MCF 10A (cell line): ENCODE results near the gene LRP3. TPM values are rescaled to one million over a fixed set of nuclear protein-coding genes. Genes with fewer than 3 reads are reported as not detected.

ENCODE experiments used
- BruUV-seq: library from RNA; stranded (reverse); fragments of 400-500 nt; replicated peaks from 2 replicates; lab custom pipeline; 2021; lab: Mats Ljungman, UMichigan
- CTCF ChIA-PET: fragments of 300-600 bp; sonication (Branson Sonifier 250); formaldehyde crosslinking; extraction: SDS; loops from one replicate; lab custom pipeline; 2021; ENCODE audit warnings: antibody characterized with exemption, inconsistent platforms; lab: Yijun Ruan, JAX
- POLR2A ChIA-PET: fragments of 300-600, 350-650 bp; sonication (Branson Sonifier 250); formaldehyde crosslinking; extraction: SDS; loops from one replicate; lab custom pipeline; 2020; ENCODE audit warnings: antibody characterized with exemption, inconsistent platforms; lab: Yijun Ruan, JAX
- DNase-seq: peaks from one replicate; pipeline ENCODE4 v3.0.0-alpha.2; 2018; ENCODE audit not compliant: unreplicated experiment
- H3K27ac Mint-ChIP-seq: one replicate; pipeline ENCODE4 v1.8.0; 2022; ENCODE audit warnings: mild to moderate bottlenecking, low read depth, mixed read lengths; ENCODE audit not compliant: unreplicated experiment
- H3K27me3 Mint-ChIP-seq: one replicate; pipeline ENCODE4 v1.8.0; 2022; ENCODE audit warnings: mixed read lengths; ENCODE audit not compliant: insufficient read depth, unreplicated experiment
- H3K36me3 Mint-ChIP-seq: one replicate; pipeline ENCODE4 v1.8.0; 2022; ENCODE audit warnings: mild to moderate bottlenecking, moderate library complexity, mixed read lengths; ENCODE audit not compliant: insufficient read depth, unreplicated experiment
- H3K4me1 Mint-ChIP-seq: one replicate; pipeline ENCODE4 v1.8.0; 2022; ENCODE audit warnings: mixed read lengths; ENCODE audit not compliant: insufficient read depth, unreplicated experiment
- H3K4me3 Mint-ChIP-seq: one replicate; pipeline ENCODE4 v1.8.0; 2022; ENCODE audit warnings: mild to moderate bottlenecking, moderate library complexity, mixed read lengths; ENCODE audit not compliant: unreplicated experiment
- H3K9me3 Mint-ChIP-seq: one replicate; pipeline ENCODE4 v1.8.0; 2022; ENCODE audit warnings: mixed read lengths; ENCODE audit not compliant: unreplicated experiment
- intact Hi-C: fragments of 100-400 bp; cut with micrococcal nuclease; formaldehyde crosslinking; loops from 2 replicates; pipeline ENCODE4 v1.14.1; 2022
- total RNA-seq: library from RNA; stranded (reverse); gene quantifications from 2 replicates; pipeline ENCODE4 v1.2.3, GENCODE V29; 2022
- TF ChIP-seq, protein P1 (sequence below): fragments of 200-600 bp; IDR thresholded peaks from one replicate; pipeline ENCODE4 v1.8.0; 2022; ENCODE audit warnings: antibody characterized with exemption, mild to moderate bottlenecking; ENCODE audit not compliant: unreplicated experiment

Gene LRP3
- total RNA-seq, 1 experiment from 2014 or later, result 7.7 TPM

DNA sequence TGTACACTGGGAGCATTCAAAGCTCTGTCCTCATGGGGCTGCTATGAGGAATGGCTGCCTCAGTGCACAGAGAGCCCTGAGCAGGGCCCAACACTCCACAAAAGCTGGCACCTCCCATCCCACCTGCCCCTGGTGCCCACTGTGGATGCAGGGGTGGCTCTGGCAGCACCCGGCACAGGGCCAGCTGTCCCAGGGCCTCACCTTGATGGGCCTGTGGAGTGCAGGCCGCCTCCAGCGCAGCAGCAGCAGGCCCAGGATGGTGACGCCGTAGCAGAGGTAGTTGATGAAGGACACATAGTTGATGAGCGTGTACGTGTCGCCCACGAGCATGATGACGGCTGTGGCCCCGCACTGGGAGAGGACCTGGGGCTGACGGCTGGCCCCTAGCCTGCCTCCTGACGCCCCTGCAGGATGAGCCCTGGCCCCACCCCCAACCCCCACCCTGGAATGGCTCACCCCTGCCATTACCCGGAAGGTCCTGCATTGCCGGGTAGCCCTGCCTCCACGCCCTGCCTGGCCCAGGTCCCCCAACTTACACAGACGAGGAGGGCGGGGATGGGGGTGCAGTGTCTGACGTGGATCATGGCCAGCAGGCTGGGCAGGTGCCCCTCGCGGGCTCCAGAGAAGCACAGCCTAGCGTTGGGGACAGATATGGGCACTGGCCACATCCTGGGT lies 16.3 kb downstream of the LRP3 start:
- Mint-ChIP-seq H3K9me3 (no peaks in the 10 kb centered on the region), H3K36me3 (peaks cover 6% of the 10 kb centered on the region), H3K4me1 (no peaks in the 10 kb centered on the region), H3K4me3 (no peak overlapping the region), H3K27ac (no peak overlapping the region), H3K27me3 (no peaks in the 10 kb centered on the region)
- intact Hi-C loops, result no loop called here
- no TSS peak for BruUV-seq
- ChIA-PET CTCF (no interaction called here), POLR2A (no interaction called here)
- no peak for DNase-seq
- TF ChIP-seq, protein P1, sequence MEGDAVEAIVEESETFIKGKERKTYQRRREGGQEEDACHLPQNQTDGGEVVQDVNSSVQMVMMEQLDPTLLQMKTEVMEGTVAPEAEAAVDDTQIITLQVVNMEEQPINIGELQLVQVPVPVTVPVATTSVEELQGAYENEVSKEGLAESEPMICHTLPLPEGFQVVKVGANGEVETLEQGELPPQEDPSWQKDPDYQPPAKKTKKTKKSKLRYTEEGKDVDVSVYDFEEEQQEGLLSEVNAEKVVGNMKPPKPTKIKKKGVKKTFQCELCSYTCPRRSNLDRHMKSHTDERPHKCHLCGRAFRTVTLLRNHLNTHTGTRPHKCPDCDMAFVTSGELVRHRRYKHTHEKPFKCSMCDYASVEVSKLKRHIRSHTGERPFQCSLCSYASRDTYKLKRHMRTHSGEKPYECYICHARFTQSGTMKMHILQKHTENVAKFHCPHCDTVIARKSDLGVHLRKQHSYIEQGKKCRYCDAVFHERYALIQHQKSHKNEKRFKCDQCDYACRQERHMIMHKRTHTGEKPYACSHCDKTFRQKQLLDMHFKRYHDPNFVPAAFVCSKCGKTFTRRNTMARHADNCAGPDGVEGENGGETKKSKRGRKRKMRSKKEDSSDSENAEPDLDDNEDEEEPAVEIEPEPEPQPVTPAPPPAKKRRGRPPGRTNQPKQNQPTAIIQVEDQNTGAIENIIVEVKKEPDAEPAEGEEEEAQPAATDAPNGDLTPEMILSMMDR, result no peak

DNA sequence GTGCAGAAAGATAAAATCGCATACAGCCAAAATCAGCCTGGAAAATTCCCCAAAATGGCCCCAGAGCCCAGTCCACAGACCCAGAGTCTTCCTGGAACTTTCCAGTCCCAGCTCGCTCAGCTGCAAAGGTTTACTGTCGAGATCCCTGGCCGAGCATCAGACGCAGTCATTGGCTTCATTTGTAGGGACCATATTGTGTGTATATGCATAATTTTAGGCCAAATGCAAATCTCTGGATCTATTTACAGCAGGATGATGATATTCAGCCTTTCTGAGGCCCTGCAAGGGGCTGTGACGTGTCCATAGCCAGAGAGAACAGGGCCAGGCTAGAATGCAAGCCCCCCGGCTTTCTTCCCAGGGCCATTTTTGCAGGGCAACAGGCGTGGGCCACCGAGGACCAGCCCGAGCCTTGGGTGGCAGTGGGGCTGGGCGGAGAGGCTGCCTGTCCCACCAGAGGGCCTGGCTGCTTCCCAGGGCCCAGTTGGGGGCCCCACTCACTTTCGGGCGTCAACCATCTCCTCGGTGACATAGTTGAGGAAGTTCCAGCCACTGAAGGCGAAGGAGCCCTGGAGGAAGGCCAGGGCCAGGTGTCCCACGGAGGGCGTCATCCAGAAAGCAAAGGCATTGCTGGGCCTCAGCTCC lies 17.8 kb downstream of the LRP3 start:
- TF ChIP-seq, protein P1, result no peak
- peaks cover 6% of the 10 kb centered on the region for H3K36me3 Mint-ChIP-seq
- no peaks in the 10 kb centered on the region for H3K4me1 Mint-ChIP-seq
- ChIA-PET CTCF (interaction anchor here (0.5 to 0.9 kb wide), 3 partner anchors 68 to 202 kb away, joined by 3 read pairs; no protein-coding TSS in a partner anchor), POLR2A (no interaction called here)
- no TSS peak for BruUV-seq
- no peak overlapping the region for H3K4me3 Mint-ChIP-seq
- no peak overlapping the region for H3K27ac Mint-ChIP-seq
- H3K27me3 Mint-ChIP-seq, result no peaks in the 10 kb centered on the region
- H3K9me3 Mint-ChIP-seq, result no peaks in the 10 kb centered on the region
- DNase-seq, result no peak
- intact Hi-C loops, result no loop called here

DNA sequence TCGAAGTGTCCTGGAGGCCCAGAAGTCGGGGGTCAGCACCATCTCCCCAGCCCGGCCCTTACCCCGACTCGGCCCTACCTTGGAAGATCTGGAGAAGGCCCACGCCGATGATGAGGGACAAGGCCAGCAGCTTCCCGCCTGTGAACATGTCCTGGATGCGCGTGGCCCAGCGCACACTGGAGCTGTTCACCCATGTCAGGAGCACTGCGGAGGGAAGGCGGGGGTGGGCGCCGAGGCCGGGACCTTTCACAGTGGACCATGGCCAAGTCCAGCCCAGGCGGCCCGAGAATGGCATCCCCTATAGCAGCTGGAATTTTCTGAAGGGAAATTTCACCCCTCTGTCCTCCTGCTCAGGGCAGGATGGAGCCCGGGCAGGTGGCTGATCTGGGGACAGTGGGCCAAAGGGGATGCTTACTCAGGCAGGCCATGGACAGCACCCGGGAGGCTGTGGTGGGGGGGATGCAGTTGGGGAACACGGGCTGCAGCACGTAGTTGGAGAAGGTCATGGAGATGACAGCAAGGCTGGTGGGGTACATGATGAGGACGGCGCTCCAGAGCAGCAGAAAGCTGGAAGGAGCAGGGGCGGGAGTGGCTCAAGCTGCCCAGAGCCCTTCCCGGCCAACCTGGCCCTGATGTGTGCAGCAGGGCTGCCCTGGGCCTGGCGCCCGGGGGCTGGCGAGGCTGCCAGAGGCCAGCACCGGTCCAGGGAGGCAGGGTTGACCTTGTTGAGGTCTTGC lies 18.5 kb downstream of the LRP3 start:
- no peak overlapping the region for H3K27ac Mint-ChIP-seq
- H3K4me1 Mint-ChIP-seq, result no peaks in the 10 kb centered on the region
- ChIA-PET CTCF (interaction anchor here (0.5 to 2.1 kb wide), 3 partner anchors 23 to 172 kb away, joined by 3 to 10 read pairs (median 3); no protein-coding TSS in a partner anchor), POLR2A (no interaction called here)
- no peak overlapping the region for H3K4me3 Mint-ChIP-seq
- intact Hi-C loops, result no loop called here
- TF ChIP-seq, protein P1, result no peak
- H3K27me3 Mint-ChIP-seq, result no peaks in the 10 kb centered on the region
- no TSS peak for BruUV-seq
- no peak for DNase-seq
- H3K36me3 Mint-ChIP-seq, result peaks cover 6% of the 10 kb centered on the region
- H3K9me3 Mint-ChIP-seq, result no peaks in the 10 kb centered on the region

DNA sequence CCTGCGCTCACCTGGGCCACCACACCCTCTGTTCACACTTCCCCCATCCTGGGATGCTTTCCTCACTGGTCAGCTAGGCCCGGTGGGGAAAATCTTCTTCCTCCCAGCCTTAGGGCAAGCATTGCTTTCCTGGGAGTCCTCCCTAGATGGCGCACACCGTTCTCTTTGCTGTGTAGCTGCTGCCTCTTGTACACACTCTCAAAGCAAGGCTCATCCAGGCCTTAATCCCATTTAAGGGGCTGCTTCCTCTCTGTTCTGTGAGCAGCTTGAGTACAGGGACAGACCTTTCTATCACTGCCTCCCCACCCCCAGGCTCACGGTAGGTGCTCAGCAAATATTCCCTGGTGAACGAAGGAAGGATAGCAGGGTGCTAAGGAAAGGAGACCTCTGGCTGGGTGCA lies 20.5 kb downstream of the LRP3 start:
- BruUV-seq, result no TSS peak
- H3K27ac Mint-ChIP-seq, result no peak overlapping the region
- POLR2A ChIA-PET, result no interaction called here
- no peaks in the 10 kb centered on the region for H3K27me3 Mint-ChIP-seq
- H3K4me1 Mint-ChIP-seq, result no peaks in the 10 kb centered on the region
- H3K9me3 Mint-ChIP-seq, result no peaks in the 10 kb centered on the region
- CTCF ChIA-PET, result interaction anchor here (0.5 to 2.1 kb wide), 3 partner anchors 21 to 201 kb away, joined by 3 to 10 read pairs (median 4); no protein-coding TSS in a partner anchor
- DNase-seq, result peak; percentile 21
- intact Hi-C loops, result no loop called here
- peaks cover 6% of the 10 kb centered on the region for H3K36me3 Mint-ChIP-seq
- TF ChIP-seq, protein P1, result no peak
- no peak overlapping the region for H3K4me3 Mint-ChIP-seq
